H1 (cell line): ENCODE data around the gene RAB40B. TPM values are rescaled to one million over a fixed set of nuclear protein-coding genes. Genes with fewer than 3 reads are reported as not detected.

Experiments
- CTCF ChIA-PET: fragments of 300-600 bp; sonication (Branson Sonifier 250); formaldehyde crosslinking; loops from one replicate; lab custom pipeline; 2021; ENCODE audit not compliant: partially characterized antibody; lab: Charles Lee
- POLR2A ChIA-PET: fragments of 300-600 bp; sonication (Branson Sonifier 250); formaldehyde crosslinking; loops from one replicate; lab custom pipeline; 2021; ENCODE audit warnings: inconsistent platforms; ENCODE audit not compliant: partially characterized antibody; lab: Charles Lee
- DNase-seq, 2 experiments: peaks; one replicate each; pipeline versions ENCODE4 v3.0.0 to v3.0.0-alpha.2; 2010 to 2022; ENCODE audit warnings: low spot score in 2 of 2, low read depth in 1 of 2, mixed read lengths in 1 of 2
- FAIRE-seq: peaks from 2 replicates; lab custom pipeline; 2011; peaks lifted over from hg19 to GRCh38; lab: Jason Lieb, UNC
- H2AFZ ChIP-seq: 2 replicates; pipeline ENCODE4 v1.8.1; 2012; ENCODE audit warnings: low read length, inconsistent platforms
- H2AK5ac ChIP-seq: 2 replicates; pipeline ENCODE4 v1.6.1; 2013; ENCODE audit warnings: low read depth, low read length
- H2BK120ac ChIP-seq: replicated peaks from 2 replicates; pipeline ENCODE3; 2013; ENCODE audit warnings: low read depth, low read length, inconsistent platforms
- H2BK12ac ChIP-seq: 2 replicates; pipeline ENCODE4 v1.6.1; 2013; ENCODE audit warnings: low read depth, low read length
- H2BK15ac ChIP-seq: 2 replicates; pipeline ENCODE4 v1.6.1; 2013; ENCODE audit warnings: low read length
- H2BK20ac ChIP-seq: 2 replicates; pipeline ENCODE4 v1.6.1; 2013; ENCODE audit warnings: low read length
- H2BK5ac ChIP-seq: 2 replicates; pipeline ENCODE4 v1.6.1; 2013; ENCODE audit warnings: low read depth, low read length
- H3K14ac ChIP-seq: 2 replicates; pipeline ENCODE4 v1.6.1; 2013; ENCODE audit warnings: inconsistent platforms; ENCODE audit not compliant: insufficient read length
- H3K18ac ChIP-seq: 2 replicates; pipeline ENCODE4 v1.6.1; 2013; ENCODE audit warnings: low read length; ENCODE audit errors: extremely low read depth
- H3K23ac ChIP-seq: 2 replicates; pipeline ENCODE4 v1.6.1; 2013; ENCODE audit warnings: inconsistent platforms; ENCODE audit not compliant: insufficient read length
- H3K23me2 ChIP-seq: 2 replicates; pipeline ENCODE4 v1.6.1; 2013; ENCODE audit warnings: low read depth, low read length
- H3K27ac ChIP-seq: 2 replicates; pipeline ENCODE4 v1.6.1; 2011; ENCODE audit warnings: low read depth, low read length, inconsistent platforms
- H3K27me3 ChIP-seq, 4 experiments: replicated peaks in 1 of 4; 1 replicate in 1 of 4; 2 replicates in 3 of 4; pipeline versions ENCODE4 v1.6.1 to v1.8.1; 2011 to 2013; ENCODE audit warnings: low read length in 3 of 4, mild to moderate bottlenecking in 3 of 4, inconsistent platforms in 2 of 4, mixed read lengths in 2 of 4, moderate library complexity in 1 of 4; ENCODE audit not compliant: control insufficient read depth in 3 of 4, insufficient read depth in 3 of 4; ENCODE audit errors: extremely low read depth in 1 of 4
- H3K36me3 ChIP-seq, 4 experiments: 2 replicates each; pipeline versions ENCODE4 v1.6.1 to v1.8.1; 2011 to 2013; ENCODE audit warnings: mild to moderate bottlenecking in 4 of 4, low read length in 3 of 4, moderate library complexity in 2 of 4, control low read depth in 1 of 4, inconsistent platforms in 1 of 4; ENCODE audit not compliant: insufficient read depth in 4 of 4, control insufficient read depth in 2 of 4
- H3K4ac ChIP-seq: replicated peaks from 2 replicates; pipeline ENCODE3; 2013; ENCODE audit warnings: low read length, low read depth, mixed read lengths, inconsistent platforms; ENCODE audit not compliant: insufficient read length
- H3K4me1 ChIP-seq, 4 experiments: replicated peaks in 1 of 4; 1 replicate in 1 of 4; 2 replicates in 3 of 4; pipeline versions ENCODE4 v1.6.1 to v1.8.1; 2011 to 2013; ENCODE audit warnings: low read length in 3 of 4, inconsistent platforms in 2 of 4, mixed read lengths in 1 of 4; ENCODE audit not compliant: insufficient read depth in 4 of 4, control insufficient read depth in 3 of 4
- H3K4me2 ChIP-seq, 2 experiments: 2 replicates each; pipeline versions ENCODE4 v1.6.1 to v1.8.1; 2011 to 2013; ENCODE audit warnings: low read depth in 2 of 2, low read length in 2 of 2, control low read depth in 1 of 2, inconsistent platforms in 1 of 2, mild to moderate bottlenecking in 1 of 2; ENCODE audit not compliant: insufficient read depth in 1 of 2
- H3K4me3 ChIP-seq, 4 experiments: fragments of 200-600, 300-600 bp in 1 of 4; sonication (generic), shearing (Covaris generic), sonication (Bioruptor Twin) in 1 of 4; 2 replicates each; pipeline versions ENCODE4 v1.5.1 to v1.8.1; 2011 to 2016; ENCODE audit warnings: low read length in 4 of 4, low read depth in 3 of 4, control low read depth in 2 of 4, inconsistent platforms in 2 of 4, mild to moderate bottlenecking in 2 of 4, mixed read lengths in 1 of 4, moderate library complexity in 1 of 4; ENCODE audit not compliant: insufficient read depth in 2 of 4; ENCODE audit errors: extremely low read depth in 1 of 4
- H3K56ac ChIP-seq: replicated peaks from 2 replicates; pipeline ENCODE3; 2013; ENCODE audit warnings: low read depth, mild to moderate bottlenecking, mixed read lengths, low read length, inconsistent platforms; ENCODE audit not compliant: insufficient read length
- H3K79me1 ChIP-seq: 2 replicates; pipeline ENCODE4 v1.6.1; 2013; ENCODE audit warnings: low read depth, low read length, control low read depth
- H3K79me2 ChIP-seq, 2 experiments: 2 replicates each; pipeline versions ENCODE4 v1.6.1 to v1.8.1; 2012 to 2013; ENCODE audit warnings: low read length in 2 of 2, mild to moderate bottlenecking in 2 of 2, inconsistent platforms in 1 of 2; ENCODE audit not compliant: insufficient read depth in 2 of 2, control insufficient read depth in 1 of 2
- H3K9ac ChIP-seq, 4 experiments: replicated peaks in 1 of 4; 1 replicate in 1 of 4; 2 replicates in 3 of 4; pipeline versions ENCODE4 v1.6.1 to v1.8.1; 2011 to 2013; ENCODE audit warnings: low read depth in 3 of 4, low read length in 3 of 4, control low read depth in 2 of 4, mild to moderate bottlenecking in 2 of 4, moderate library complexity in 2 of 4, inconsistent platforms in 1 of 4; ENCODE audit errors: extremely low read depth in 1 of 4
- H3K9me3 ChIP-seq, 2 experiments: 2 replicates each; pipeline versions ENCODE4 v1.6.1 to v1.8.1; 2012 to 2013; ENCODE audit warnings: mild to moderate bottlenecking in 2 of 2, moderate library complexity in 2 of 2, control low read depth in 1 of 2, inconsistent platforms in 1 of 2, low read depth in 1 of 2, low read length in 1 of 2, mixed read lengths in 1 of 2; ENCODE audit not compliant: insufficient read depth in 2 of 2
- H4K20me1 ChIP-seq, 2 experiments: replicated peaks in 1 of 2; 2 replicates each; pipeline versions ENCODE3 to v1.8.1; 2011 to 2013; ENCODE audit warnings: inconsistent platforms in 2 of 2, low read length in 2 of 2, mild to moderate bottlenecking in 1 of 2; ENCODE audit not compliant: insufficient read depth in 2 of 2, control insufficient read depth in 1 of 2
- H4K5ac ChIP-seq: 2 replicates; pipeline ENCODE4 v1.6.1; 2013; ENCODE audit warnings: low read length, low read depth, mixed read lengths, inconsistent platforms; ENCODE audit not compliant: insufficient read length
- H4K8ac ChIP-seq: 2 replicates; pipeline ENCODE4 v1.8.0; 2013; ENCODE audit warnings: mild to moderate bottlenecking, moderate library complexity, low read length, inconsistent platforms; ENCODE audit not compliant: insufficient read depth; ENCODE audit errors: extremely low read depth
- H4K91ac ChIP-seq: replicated peaks from 2 replicates; pipeline ENCODE3; 2013; ENCODE audit warnings: low read length, mixed read lengths, inconsistent platforms; ENCODE audit not compliant: insufficient read length
- ATF2 ChIP-seq: IDR thresholded peaks from 2 replicates; pipeline ENCODE4 v1.6.1; 2012; ENCODE audit warnings: low read length, inconsistent platforms
- BRCA1 ChIP-seq: IDR thresholded peaks from 2 replicates; pipeline ENCODE4 v1.6.1; 2012; ENCODE audit warnings: low read depth, low read length, improper control_type of control experiment
- EZH2 ChIP-seq: fragments of 200-600 bp; sonication (generic); IDR thresholded peaks from 2 replicates; pipeline ENCODE4 v1.7.1; 2012; ENCODE audit warnings: low read depth, mild to moderate bottlenecking, moderate library complexity, low read length, inconsistent platforms; ENCODE audit not compliant: severe bottlenecking
- JUN ChIP-seq: IDR thresholded peaks from 2 replicates; pipeline ENCODE4 v1.6.1; 2011; ENCODE audit warnings: low read depth, mild to moderate bottlenecking, improper control_type of control experiment, low read length
- POLR2AphosphoS5 ChIP-seq: IDR thresholded peaks from 2 replicates; pipeline ENCODE4 v1.6.1; 2011; ENCODE audit warnings: low read depth, low read length
- RFX5 ChIP-seq: IDR thresholded peaks from 2 replicates; pipeline ENCODE4 v1.6.1; 2011; ENCODE audit warnings: low read depth, low read length, improper control_type of control experiment, borderline replicate concordance
- RNF2 ChIP-seq: fragments of 200-900, 300-1000 bp; sonication (generic); IDR thresholded peaks from 2 replicates; pipeline ENCODE4 v1.7.1; 2016; ENCODE audit warnings: borderline replicate concordance, low read depth, mild to moderate bottlenecking, antibody characterized with exemption, low read length; ENCODE audit not compliant: poor library complexity, severe bottlenecking; ENCODE audit errors: missing control alignments
- TEAD4 ChIP-seq: IDR thresholded peaks from 2 replicates; pipeline ENCODE4 v1.6.1; 2012; ENCODE audit warnings: low read depth, low read length, inconsistent platforms, mixed read lengths
- polyA plus RNA-seq, 7 experiments: library from polyadenylated mRNA; depleted of rRNA in 3 of 7; stranded (reverse) in 5 of 7; unstranded in 2 of 7; fragments of >200 nt in 5 of 7; fragments of 200-250 nt in 2 of 7; gene quantifications; 1 replicate in 5 of 7; 2 replicates in 1 of 7; 4 replicates in 1 of 7; pipeline versions ENCODE4 v1.2.1 to v1.2.3, GENCODE V29; 2011 to 2013; ENCODE audit warnings: missing spikeins in 2 of 7, mixed read lengths in 2 of 7
- total RNA-seq: library from RNA; stranded (reverse); fragmentation: NEBNext Ultra II Directional; extraction: Animal tissue kit (Norgen Biotek cat#: 25700); gene quantifications from 2 replicates; pipeline ENCODE4 v1.2.1, GENCODE V29; 2021

Gene RAB40B
- total and polyA plus RNA-seq, 2 of the 8 experiments (the other 6 are each of a cell fraction or from before 2014, with no cell fraction given): 3.1 to 4.6 TPM

- no peak for FAIRE-seq
- no peak overlapping the region for H3K27ac ChIP-seq
- H3K23me2 ChIP-seq: no peaks in the 10 kb centered on the region
- no peaks in the 10 kb centered on the region for H3K27me3 ChIP-seq
- ChIA-PET POLR2A (no interaction called here), CTCF (interaction anchor here (1.1 kb wide), 1 partner anchor 142 kb away, joined by 3 read pairs; no protein-coding TSS in a partner anchor)
- H4K5ac ChIP-seq: no peak overlapping the region
- no peak overlapping the region for H2BK15ac ChIP-seq
- peaks cover 9% of the 10 kb centered on the region for H3K79me1 ChIP-seq
- H2BK5ac ChIP-seq: no peak overlapping the region
- H3K4me1 ChIP-seq: peaks cover 0 to 5% (median 0%) of the 10 kb centered on the region in 4 experiments; a peak in 1 of 7 replicates
- H3K79me2 ChIP-seq: peaks cover 4 to 73% of the 10 kb centered on the region in 2 experiments; a peak in 3 of 4 replicates
- H2BK20ac ChIP-seq: no peak overlapping the region
- no peak overlapping the region for H2BK12ac ChIP-seq
- no peak overlapping the region for H3K23ac ChIP-seq
- H3K9me3 ChIP-seq: no peaks in the 10 kb centered on the region
- peaks cover 4 to 22% of the 10 kb centered on the region in 2 experiments for H4K20me1 ChIP-seq
- H3K56ac ChIP-seq: no peak overlapping the region
- H4K91ac ChIP-seq: no peak overlapping the region
- H3K14ac ChIP-seq: no peak overlapping the region
- peaks cover 2 to 19% (median 3%) of the 10 kb centered on the region in 4 experiments; a peak in 5 of 8 replicates for H3K36me3 ChIP-seq
- no peak for DNase-seq
- no peak overlapping the region for H2AK5ac ChIP-seq
- H3K18ac ChIP-seq: no peak overlapping the region
- H3K9ac ChIP-seq: no peak overlapping the region
- H2BK120ac ChIP-seq: no peak overlapping the region
- H3K4me3 ChIP-seq: no peak overlapping the region
- no peak overlapping the region for H3K4me2 ChIP-seq
- no peak overlapping the region for H3K4ac ChIP-seq
- no peak overlapping the region for H2AFZ ChIP-seq
- no peak overlapping the region for H4K8ac ChIP-seq
- TF ChIP-seq BRCA1 (no peak), RFX5 (no peak), ATF2 (no peak), EZH2 (no peak), RNF2 (no peak), POLR2AphosphoS5 (no peak), TEAD4 (no peak), JUN (no peak)
These were observed 65.2 kb downstream of the RAB40B start for GRCh38 chr17:82633343-82633742.
